HepG2 (cell line): ENCODE data around the gene ACSS2. TPM values are rescaled to one million over a fixed set of nuclear protein-coding genes. Genes with fewer than 3 reads are reported as not detected.

Experiments
- ATAD3A ChIP-seq: sonication (generic); formaldehyde crosslinking; IDR thresholded peaks from 2 replicates; pipeline ENCODE4 v1.4.0; 2020; ENCODE audit warnings: missing genetic modification reagents
- CREB3 ChIP-seq: sonication (generic); formaldehyde crosslinking; IDR thresholded peaks from 2 replicates; pipeline ENCODE4 v1.5.0; 2020; ENCODE audit warnings: missing genetic modification reagents
- KAT7 ChIP-seq: IDR thresholded peaks from 2 replicates; pipeline ENCODE4 v1.6.1; 2018; ENCODE audit warnings: borderline replicate concordance, missing compliant biosample characterization
- KDM5B ChIP-seq: sonication (generic); formaldehyde crosslinking; IDR thresholded peaks from 2 replicates; pipeline ENCODE4 v1.4.0; 2020; ENCODE audit warnings: missing genetic modification reagents, mild to moderate bottlenecking, borderline replicate concordance
- MAX ChIP-seq: IDR thresholded peaks from 2 replicates; pipeline ENCODE4 v1.6.1; 2012; ENCODE audit warnings: inconsistent platforms
- NR2C2 ChIP-seq: sonication (generic); formaldehyde crosslinking; IDR thresholded peaks from 2 replicates; pipeline ENCODE4 v1.4.0; 2020; ENCODE audit warnings: missing genetic modification reagents, mild to moderate bottlenecking, moderate library complexity, borderline replicate concordance
- POLR2A ChIP-seq, 2 experiments: IDR thresholded peaks; 2 replicates each; pipeline ENCODE4 v1.6.1; 2011; ENCODE audit warnings: low read depth in 2 of 2, low read length in 2 of 2, mild to moderate bottlenecking in 1 of 2, moderate library complexity in 1 of 2; ENCODE audit not compliant: insufficient read depth in 1 of 2
- RBFOX2 ChIP-seq: fragments of 200-400 bp; formaldehyde crosslinking; IDR thresholded peaks from 2 replicates; pipeline ENCODE4 v1.6.1; 2017; ENCODE audit warnings: low read depth, mild to moderate bottlenecking, low read length
- REPIN1 ChIP-seq: sonication (generic); formaldehyde crosslinking; IDR thresholded peaks from 2 replicates; pipeline ENCODE4 v1.8.0; 2022; ENCODE audit warnings: missing genetic modification reagents, low read depth, mild to moderate bottlenecking, borderline replicate concordance
- SATB2 ChIP-seq: sonication (generic); formaldehyde crosslinking; IDR thresholded peaks from 2 replicates; pipeline ENCODE4 v1.5.0; 2020; ENCODE audit warnings: missing genetic modification reagents
- SMARCE1 ChIP-seq: fragments of 450-650 bp; IDR thresholded peaks from 2 replicates; pipeline ENCODE4 v1.6.1; 2017; ENCODE audit warnings: borderline replicate concordance
- SRSF4 ChIP-seq: fragments of 200-400 bp; formaldehyde crosslinking; IDR thresholded peaks from one replicate; pipeline ENCODE4 v1.6.1; 2018; ENCODE audit warnings: mild to moderate bottlenecking, low read depth, low read length, moderate library complexity; ENCODE audit not compliant: poor library complexity, severe bottlenecking
- TARDBP ChIP-seq: sonication (generic); formaldehyde crosslinking; IDR thresholded peaks from 2 replicates; pipeline ENCODE4 v1.8.0; 2022; ENCODE audit warnings: mild to moderate bottlenecking, missing genetic modification reagents
- THAP8 ChIP-seq: sonication (generic); formaldehyde crosslinking; IDR thresholded peaks from 2 replicates; pipeline ENCODE4 v1.5.1; 2020; ENCODE audit warnings: missing genetic modification reagents, mild to moderate bottlenecking, borderline replicate concordance
- TIGD3 ChIP-seq: sonication (generic); formaldehyde crosslinking; IDR thresholded peaks from 2 replicates; pipeline ENCODE4 v1.5.1; 2020; ENCODE audit warnings: mild to moderate bottlenecking, missing genetic modification reagents, borderline replicate concordance
- ZBTB10 ChIP-seq: sonication (generic); formaldehyde crosslinking; IDR thresholded peaks from 2 replicates; pipeline ENCODE4 v1.4.0; 2020; ENCODE audit warnings: missing genetic modification reagents, borderline replicate concordance
- ZBTB46 ChIP-seq: sonication (generic); formaldehyde crosslinking; IDR thresholded peaks from 2 replicates; pipeline ENCODE4 v1.4.0; 2020; ENCODE audit warnings: mild to moderate bottlenecking, missing genetic modification reagents, borderline replicate concordance
- ZBTB8A ChIP-seq: sonication (generic); formaldehyde crosslinking; IDR thresholded peaks from 2 replicates; pipeline ENCODE4 v1.4.0; 2020; ENCODE audit warnings: mild to moderate bottlenecking, low read depth, missing genetic modification reagents, borderline replicate concordance
- ZNF350 ChIP-seq: sonication (generic); formaldehyde crosslinking; IDR thresholded peaks from 2 replicates; pipeline ENCODE4 v1.4.0; 2020; ENCODE audit warnings: mild to moderate bottlenecking, low read depth, missing genetic modification reagents, borderline replicate concordance
- ZNF589 ChIP-seq: sonication (generic); formaldehyde crosslinking; conservative IDR thresholded peaks from 2 replicates; pipeline ENCODE4 v1.8.0; 2022; ENCODE audit warnings: mild to moderate bottlenecking, moderate library complexity, missing genetic modification reagents
- ZNF7 ChIP-seq: IDR thresholded peaks from 2 replicates; pipeline ENCODE4 v1.6.1; 2016; ENCODE audit warnings: missing biosample characterization, missing genetic modification reagents
- polyA plus RNA-seq, 8 experiments: library from polyadenylated mRNA; depleted of rRNA in 3 of 8; stranded (reverse) in 7 of 8; unstranded in 1 of 8; fragments of >200 nt; fragmentation: Illumina TruSeq in 4 of 8; extraction: Trizol in 4 of 8; gene quantifications; 2 replicates each; pipeline versions ENCODE4 v1.2.1 to v1.2.3, GENCODE V29; 2011 to 2016; ENCODE audit warnings: low read depth in 4 of 8, missing spikeins in 1 of 8, mixed read lengths in 1 of 8; ENCODE audit not compliant: insufficient read depth in 1 of 8
- total RNA-seq, 5 experiments: library from RNA; depleted of rRNA; stranded (reverse); fragments of >200 nt; fragmentation: Illumina TruSeq; extraction: Trizol; gene quantifications; 2 replicates each; pipeline ENCODE4 v1.2.3, GENCODE V29; 2016; ENCODE audit warnings: low read depth in 1 of 5

Gene ACSS2
- total and polyA plus RNA-seq, 2 of the 13 experiments (the other 11 are each of a cell fraction or from before 2014, with no cell fraction given): 72.8 to 89.7 TPM

GRCh38 chr20:34955231-34956040, 79.0 kb downstream of the ACSS2 start, which contains the start of the genes GSS and MYH7B (continued):
- TF ChIP-seq ZBTB46 (CRISPR knock-in tag) (peak; percentile 96; the same call in 1 of the 2 replicates), KDM5B (peak; percentile 99), THAP8 (CRISPR knock-in tag) (peak; percentile 56; the same call in 1 of the 2 replicates), TIGD3 (CRISPR knock-in tag) (no peak; the same call in 1 of the 2 replicates), ZNF350 (CRISPR knock-in tag) (peak; percentile 100), MAX (peak; percentile 79), SRSF4 (no peak), REPIN1 (CRISPR knock-in tag) (peak; percentile 98), ZBTB10 (CRISPR knock-in tag) (no peak), ZNF7 (CRISPR knock-in tag) (peak; percentile 89), TARDBP (peak; percentile 98), ZNF589 (CRISPR knock-in tag) (peak; percentile 99), ZBTB8A (CRISPR knock-in tag) (peak; percentile 93), SATB2 (CRISPR knock-in tag) (no peak; the same call in 1 of the 2 replicates), NR2C2 (CRISPR knock-in tag) (peak; percentile 83; the same call in 1 of the 2 replicates), CREB3 (CRISPR knock-in tag) (no peak; the same call in none of the 2 replicates), ATAD3A (CRISPR knock-in tag) (peak; percentile 67; the same call in 1 of the 2 replicates), POLR2A (IDR thresholded peaks at IDR 0.05; ENCODE audit: insufficient read depth in 1 of 2, low read depth in 2 of 2, low read length in 2 of 2) (peak; percentile 89 to 98), SMARCE1 (no peak), RBFOX2 (peak; percentile 98), KAT7 (CRISPR knock-in tag) (peak; percentile 91)
